Endodermal cell (in vitro differentiated cells): Measurements from ENCODE around the gene CAPN10. TPM values are rescaled to one million over a fixed set of nuclear protein-coding genes. Genes with fewer than 3 reads are reported as not detected.

Experiments
- DNase-seq: peaks from one replicate; pipeline ENCODE4 v3.0.0-alpha.2; 2017
- H3K27ac ChIP-seq: 2 replicates; pipeline ENCODE4 v1.5.1; 2013; ENCODE audit warnings: mild to moderate bottlenecking, low read depth, low read length, moderate library complexity
- H3K27me3 ChIP-seq: 2 replicates; pipeline ENCODE4 v1.6.1; 2013; ENCODE audit warnings: mild to moderate bottlenecking, low read length, moderate library complexity; ENCODE audit not compliant: insufficient read depth, control insufficient read depth, poor library complexity, severe bottlenecking
- H3K36me3 ChIP-seq: 2 replicates; pipeline ENCODE4 v1.7.0; 2013; ENCODE audit warnings: mild to moderate bottlenecking, low read length, moderate library complexity; ENCODE audit not compliant: control insufficient read depth, insufficient read depth
- H3K4me1 ChIP-seq: one replicate; pipeline ENCODE4 v1.7.0; 2013; ENCODE audit warnings: low read length; ENCODE audit not compliant: control insufficient read depth, insufficient read depth
- H3K4me3 ChIP-seq: 2 replicates; pipeline ENCODE4 v1.5.1; 2013; ENCODE audit warnings: mild to moderate bottlenecking, low read length, moderate library complexity
- H3K9ac ChIP-seq: 2 replicates; pipeline ENCODE4 v1.6.1; 2013; ENCODE audit warnings: mild to moderate bottlenecking, low read length, moderate library complexity; ENCODE audit not compliant: poor library complexity, severe bottlenecking; ENCODE audit errors: extremely low read depth
- H3K9me3 ChIP-seq: 2 replicates; pipeline ENCODE4 v1.6.1; 2013; ENCODE audit warnings: mild to moderate bottlenecking, low read length, moderate library complexity; ENCODE audit not compliant: control insufficient read depth
- H3K27ac Mint-ChIP-seq: 2 replicates; pipeline ENCODE4 v1.8.0; 2020; ENCODE audit warnings: mixed read lengths
- H3K27me3 Mint-ChIP-seq: 2 replicates; pipeline ENCODE4 v1.8.0; 2021; ENCODE audit warnings: mild to moderate bottlenecking, mixed read lengths; ENCODE audit not compliant: insufficient read depth
- H3K36me3 Mint-ChIP-seq: 2 replicates; pipeline ENCODE4 v1.8.0; 2020; ENCODE audit warnings: low read depth, mixed read lengths
- H3K4me1 Mint-ChIP-seq: 2 replicates; pipeline ENCODE4 v1.8.0; 2020; ENCODE audit warnings: mixed read lengths
- H3K4me3 Mint-ChIP-seq: 2 replicates; pipeline ENCODE4 v1.8.0; 2020; ENCODE audit warnings: mild to moderate bottlenecking, moderate library complexity, mixed read lengths
- H3K9me3 Mint-ChIP-seq: 2 replicates; pipeline ENCODE4 v1.8.0; 2020; ENCODE audit warnings: mild to moderate bottlenecking, mixed read lengths
- CTCF ChIP-seq: fragments of 200-600 bp; sonication (generic); conservative IDR thresholded peaks from 2 replicates; pipeline ENCODE4 v1.5.0; 2021; ENCODE audit warnings: antibody characterized with exemption, mild to moderate bottlenecking
- WGBS, 2 experiments: methylation state at CpG; one replicate each; pipeline versions ENCODE4 v1.1.5 to v1.1.7; 2013; ENCODE audit warnings: missing lambda C conversion rate in 2 of 2, mixed read lengths in 1 of 2; ENCODE audit not compliant: insufficient coverage in 1 of 2, insufficient read length in 1 of 2; 5-methylcytosine and 5-hydroxymethylcytosine counted together
- total RNA-seq, 2 donors: library from RNA; stranded (reverse); fragmentation: NEBNext Ultra II Directional in 1 of 2; extraction: Animal tissue kit (Norgen Biotek cat#: 25700) in 1 of 2; gene quantifications; 2 replicates in 1 of 2; 3 replicates in 1 of 2; pipeline ENCODE4 v1.2.1, GENCODE V29; 2021

Gene CAPN10
- total RNA-seq, 2 donors from 2014 or later: 58.9 to 61.9 TPM

DNA sequence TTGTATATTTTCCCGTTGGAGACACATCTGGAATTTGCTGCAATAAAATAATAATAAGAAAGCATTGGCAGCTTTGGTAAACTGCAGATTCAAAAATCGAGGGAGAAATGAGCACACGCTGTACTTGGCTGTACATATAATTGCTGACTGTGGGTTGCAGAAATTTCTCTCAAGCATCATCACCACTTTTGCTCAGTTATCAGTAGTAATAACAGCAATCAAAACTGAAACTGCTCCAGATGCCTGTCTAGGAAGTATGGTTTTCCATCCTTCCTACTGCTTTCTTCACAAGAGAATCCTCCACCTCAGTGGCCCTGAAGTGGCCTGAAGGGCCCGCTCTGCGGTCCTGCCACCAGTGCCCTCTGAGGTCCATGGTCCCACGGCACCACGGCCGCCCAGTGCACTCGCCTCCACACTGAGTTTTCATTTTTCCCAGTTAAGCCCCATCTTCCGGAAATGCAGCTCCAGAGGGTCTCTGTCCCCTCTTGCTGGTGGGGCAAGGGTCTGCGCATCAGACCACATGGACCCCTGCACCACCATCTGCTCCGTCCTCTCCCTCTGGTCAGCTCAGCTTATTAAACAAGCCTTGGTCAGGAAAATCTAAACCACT lies 22.5 kb upstream of the CAPN10 start:
- no peak overlapping the region for H3K27ac ChIP-seq
- Mint-ChIP-seq H3K9me3 (no peaks in the 10 kb centered on the region), H3K4me1 (peaks cover 15% of the 10 kb centered on the region), H3K27ac (no peak overlapping the region), H3K36me3 (peaks cover 17% of the 10 kb centered on the region), H3K27me3 (peaks cover 24% of the 10 kb centered on the region), H3K4me3 (no peak overlapping the region)
- peak; percentile 20 for DNase-seq
- 93 to 94% methylated on average over 2 to 12 of the region's 12 CpGs for WGBS, 2 experiments
- no peak overlapping the region for H3K9ac ChIP-seq
- H3K4me1 ChIP-seq: peaks cover 14% of the 10 kb centered on the region
- H3K9me3 ChIP-seq: no peaks in the 10 kb centered on the region
- TF ChIP-seq CTCF: no peak
- peaks cover 11% of the 10 kb centered on the region for H3K27me3 ChIP-seq
- no peak overlapping the region for H3K4me3 ChIP-seq
- peaks cover 9% of the 10 kb centered on the region for H3K36me3 ChIP-seq

- no peak overlapping the region for H3K9ac ChIP-seq
- H3K27ac Mint-ChIP-seq: no peak overlapping the region
Measured at GRCh38 chr2:240564561-240565332, 21.8 kb upstream of the CAPN10 start.

More at GRCh38 chr2:240564561-240565332, 21.8 kb upstream of the CAPN10 start:
- Histone ChIP-seq H3K36me3 (peaks cover 9% of the 10 kb centered on the region), H3K4me1 (peaks cover 18% of the 10 kb centered on the region), H3K9me3 (no peaks in the 10 kb centered on the region), H3K27me3 (peaks cover 11% of the 10 kb centered on the region), H3K4me3 (no peak overlapping the region), H3K27ac (no peak overlapping the region)
- peaks cover 17% of the 10 kb centered on the region for H3K4me1 Mint-ChIP-seq
- WGBS, 2 experiments: 92 to 97% methylated on average over 5 to 10 of the region's 10 CpGs
- TF ChIP-seq CTCF: peak; percentile 45
- H3K27me3 Mint-ChIP-seq: peaks cover 20% of the 10 kb centered on the region
- no peaks in the 10 kb centered on the region for H3K9me3 Mint-ChIP-seq
- peaks cover 17% of the 10 kb centered on the region for H3K36me3 Mint-ChIP-seq
- DNase-seq: peak; percentile 49
- H3K4me3 Mint-ChIP-seq: no peak overlapping the region
